ENCODE results near the gene CEP85L. TPM values are rescaled to one million over a fixed set of nuclear protein-coding genes. Genes with fewer than 3 reads are reported as not detected.
"Not testable (repeated sequence)": the region's sequence is repeated elsewhere in the genome, so short reads cannot be mapped to it uniquely, and the experiment has no call there.

Gene CEP85L
- total RNA-seq, 1 donor from 2014 or later: 34.5 TPM

DNA sequence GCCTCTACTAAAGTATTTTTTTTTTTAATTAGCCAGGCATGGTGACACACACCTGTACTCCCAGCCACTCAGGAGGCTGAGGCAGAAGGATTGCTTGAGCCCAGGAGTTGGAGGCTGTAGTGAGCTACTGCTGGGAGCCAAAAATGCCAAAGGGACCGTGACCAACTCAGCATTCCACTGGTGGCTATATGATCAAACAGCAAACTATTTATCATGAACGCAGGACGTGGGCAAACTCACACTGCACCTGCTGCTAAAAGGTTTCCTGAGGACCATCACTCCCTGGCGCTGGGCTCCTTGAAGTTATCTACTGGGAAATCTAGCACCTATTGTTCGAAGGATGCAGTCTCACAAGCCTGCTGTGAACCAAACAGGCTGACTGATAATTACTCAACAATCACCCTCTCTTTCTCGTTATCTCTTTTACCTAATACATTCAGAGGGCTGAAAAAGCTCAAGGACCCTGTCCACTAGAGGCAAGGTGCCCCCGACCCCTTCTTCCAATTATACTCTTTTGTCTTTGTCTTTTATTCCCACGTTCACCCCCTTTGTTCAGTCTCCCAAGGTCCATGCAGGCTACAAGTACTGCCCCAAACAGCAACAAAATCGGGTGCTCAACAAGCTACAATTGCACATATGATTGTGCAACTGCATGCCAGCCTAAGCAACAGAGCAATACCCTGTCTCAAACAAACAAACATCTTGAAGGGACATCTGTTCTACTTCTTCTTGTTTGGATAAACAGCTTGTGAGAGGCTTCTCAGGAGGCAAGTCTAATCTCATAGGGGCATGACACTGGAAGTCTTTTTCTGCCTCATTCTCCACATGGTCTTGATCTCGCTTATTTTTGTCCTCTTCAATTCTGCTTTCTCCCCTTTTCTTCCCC is 151.0 kb downstream of the CEP85L start:
- no peak for DNase-seq (ENCODE audit: low spot score)

DNA sequence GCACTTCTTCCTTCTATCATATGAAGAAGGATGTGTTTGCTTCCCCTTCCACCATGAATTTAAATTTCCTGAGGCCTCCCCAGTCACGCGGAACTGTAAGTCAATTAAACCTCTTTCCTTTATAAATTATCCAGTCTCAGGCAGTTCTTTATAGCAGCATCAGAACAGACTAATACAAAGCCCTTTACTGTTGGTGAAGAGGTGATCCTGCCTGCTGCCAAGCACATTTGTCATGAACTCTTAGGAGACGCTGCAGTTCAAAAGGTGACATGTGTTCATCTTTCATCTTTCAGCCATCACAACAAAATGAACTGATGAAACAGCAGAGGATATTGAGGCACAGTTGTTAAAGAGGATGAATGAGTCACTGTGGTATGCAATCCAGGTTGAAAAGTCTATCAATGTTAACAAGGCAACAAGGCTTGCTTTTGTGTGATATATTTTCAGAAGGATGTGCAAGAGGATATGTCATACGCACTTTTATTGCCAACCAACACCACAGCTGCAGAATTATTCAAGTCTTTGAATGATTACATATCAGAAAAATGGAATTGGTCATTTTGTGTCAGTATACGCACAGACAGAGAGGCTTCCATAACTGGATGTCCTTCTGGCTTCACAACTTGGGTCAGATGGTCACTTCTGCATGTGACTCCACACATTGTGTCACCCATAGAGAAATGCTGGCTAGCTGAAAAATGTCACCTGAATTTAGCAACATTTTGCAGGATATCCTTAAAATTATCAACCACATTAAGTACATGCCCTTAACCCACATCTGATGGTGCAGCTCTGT is 155.7 kb downstream of the CEP85L start:
- DNase-seq (ENCODE audit: low spot score): no peak

DNA sequence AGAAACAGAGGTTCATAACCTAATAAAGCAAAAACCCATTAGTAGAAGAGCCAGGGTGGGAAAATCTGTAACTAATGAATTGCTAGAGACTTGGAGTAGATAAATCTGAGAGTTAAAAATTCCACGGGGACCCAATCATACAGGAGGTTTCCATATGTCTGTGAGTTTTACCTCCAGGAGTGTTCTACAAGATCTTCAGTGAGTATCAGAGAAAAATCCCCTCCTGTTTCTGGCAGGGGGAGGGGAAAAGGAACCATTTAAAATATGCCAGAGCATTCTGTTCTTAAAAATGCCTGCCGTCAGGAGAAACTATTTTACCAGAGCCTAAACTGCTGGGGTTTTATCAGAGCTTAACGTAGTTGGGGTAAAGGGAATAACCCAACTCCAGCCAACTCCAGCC is 157.3 kb downstream of the CEP85L start:
- DNase-seq (ENCODE audit: low spot score): no peak

GRCh38 chr6:118489990-118490389 is 161.4 kb downstream of the CEP85L start:
- DNase-seq (ENCODE audit: low spot score): no peak

DNA sequence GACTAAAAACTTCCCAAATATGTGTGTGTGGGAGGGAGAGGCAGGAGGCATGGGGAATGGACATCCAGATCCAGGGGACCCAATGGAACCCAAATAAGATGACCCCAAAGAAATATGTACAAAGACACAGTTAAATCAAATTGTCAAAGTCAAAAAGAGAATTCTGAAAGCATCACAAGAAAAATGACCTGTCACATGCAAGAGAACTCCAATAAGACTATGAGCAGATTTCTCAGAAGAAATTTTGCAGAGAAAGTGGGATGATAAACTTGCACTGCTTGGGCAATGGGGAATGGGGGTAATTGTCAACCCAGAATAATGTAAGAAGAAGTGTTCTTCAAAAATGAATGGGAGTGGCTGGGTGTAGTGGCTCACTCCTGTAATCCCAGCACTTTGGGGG is 162.8 kb downstream of the CEP85L start:
- no peak for DNase-seq (ENCODE audit: low spot score)

- DNase-seq (ENCODE audit: low spot score): no peak
Measured at GRCh38 chr6:118485601-118486550, 165.5 kb downstream of the CEP85L start.

GRCh38 chr6:118476551-118476950 is 174.8 kb downstream of the CEP85L start:
- DNase-seq (ENCODE audit: low spot score): no peak

- DNase-seq (ENCODE audit: low spot score): no peak
Measured at GRCh38 chr6:118473266-118473665, 178.1 kb downstream of the CEP85L start.

DNA sequence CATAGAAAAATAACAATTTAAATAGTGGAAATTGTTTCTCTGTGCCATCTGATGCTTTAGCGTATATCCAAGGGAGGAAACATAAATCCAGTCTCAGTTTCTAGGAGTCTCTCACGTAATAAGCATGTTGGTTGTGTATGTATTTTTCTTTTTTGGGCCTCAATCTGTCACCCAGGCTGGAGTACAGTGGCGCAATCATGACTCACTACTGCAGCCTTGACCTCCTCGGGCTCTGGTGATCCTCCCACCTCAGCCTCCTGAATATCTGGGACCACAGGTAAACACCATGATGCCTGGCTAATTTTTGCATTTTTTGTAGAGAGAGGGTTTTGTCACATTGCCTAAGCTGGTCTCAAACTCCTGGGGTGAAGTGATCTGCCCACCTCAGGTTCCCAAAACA is 181.9 kb downstream of the CEP85L start:
- DNase-seq (ENCODE audit: low spot score): no peak

GRCh38 chr6:118468682-118469465 is 182.5 kb downstream of the CEP85L start:
- no peak for DNase-seq (ENCODE audit: low spot score)

DNA sequence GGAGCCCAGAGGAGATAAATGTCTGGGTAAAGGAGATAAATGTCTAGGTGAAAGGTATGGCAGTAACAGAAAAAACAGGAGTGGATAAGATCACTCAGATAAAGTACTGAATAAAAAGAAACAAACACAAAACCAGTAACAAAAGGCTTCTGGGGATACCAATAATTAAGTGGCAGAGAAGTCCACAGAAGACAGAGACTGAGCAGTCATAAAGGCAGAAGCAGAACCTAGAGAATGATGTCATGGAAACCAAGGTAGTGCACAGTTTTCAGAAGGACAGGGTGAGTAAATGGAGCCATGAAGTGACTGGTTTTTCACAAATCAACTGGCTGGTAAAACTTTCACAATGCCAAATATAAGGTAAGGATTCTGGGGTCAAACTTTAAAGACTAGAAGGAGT is 184.2 kb downstream of the CEP85L start:
- DNase-seq (ENCODE audit: low spot score): no peak

- no peak for DNase-seq (ENCODE audit: low spot score)
Measured at GRCh38 chr6:118464620-118465019, 186.8 kb downstream of the CEP85L start.

GRCh38 chr6:118460958-118461470 is 190.4 kb downstream of the CEP85L start:
- DNase-seq (ENCODE audit: low spot score): no peak

GRCh38 chr6:118456982-118457381 is 194.4 kb downstream of the CEP85L start:
- no peak for DNase-seq (ENCODE audit: low spot score)

GRCh38 chr6:118451839-118452238 is 199.6 kb downstream of the CEP85L start:
- no peak for DNase-seq (ENCODE audit: low spot score)

GRCh38 chr6:118444796-118445195 is 206.6 kb downstream of the CEP85L start:
- no peak for DNase-seq (ENCODE audit: low spot score)

DNA sequence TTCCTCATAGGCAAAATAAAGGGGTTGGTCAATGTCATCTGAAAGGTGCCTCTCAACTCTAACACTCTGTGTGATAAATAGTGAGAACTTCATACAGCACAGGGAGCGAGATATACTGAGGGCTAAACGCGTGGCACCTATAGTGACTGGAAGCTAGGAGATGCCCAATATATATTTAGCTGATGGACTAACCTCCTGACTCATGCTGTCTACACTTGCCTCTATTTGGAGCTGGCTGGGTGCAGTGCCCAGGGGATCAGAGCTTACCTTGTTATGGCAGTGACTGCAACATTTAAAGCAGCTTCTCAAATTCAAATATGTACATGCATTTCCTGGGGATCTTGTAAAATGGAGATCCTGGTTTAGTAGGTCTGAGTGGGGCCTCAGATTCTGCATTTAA is 214.9 kb downstream of the CEP85L start:
- no peak for DNase-seq (ENCODE audit: low spot score)

- DNase-seq (ENCODE audit: low spot score): not testable (repeated sequence)
Measured at GRCh38 chr6:118434147-118434546, 217.2 kb downstream of the CEP85L start.

GRCh38 chr6:118421312-118421711 is 230.1 kb downstream of the CEP85L start:
- DNase-seq (ENCODE audit: low spot score): not testable (repeated sequence)
